ENCODE data around the gene PRR20G. TPM values are rescaled to one million over a fixed set of nuclear protein-coding genes. Genes with fewer than 3 reads are reported as not detected.
A peak's percentile ranks its signal among the peaks of the same experiment; 100 is the strongest.
"Not testable (repeated sequence)": the region's sequence is repeated elsewhere in the genome, so short reads cannot be mapped to it uniquely, and the experiment has no call there.

Gene PRR20G
- polyA plus RNA-seq (2014; cell fraction: cytosol; rRNA removed) = not detected in 2 replicates
- not detected in 2 replicates for polyA plus RNA-seq (2014; cell fraction: nucleus; rRNA removed)

GRCh38 chr3:127287840-127288239 is at the start of gene PRR20G:
TSS of gene PRR20G (minus strand) at chr3:127288046. CDS start at chr3:127287365, 681 bp downstream.
- DNase-seq (ENCODE audit: low spot score) = no peak

DNA sequence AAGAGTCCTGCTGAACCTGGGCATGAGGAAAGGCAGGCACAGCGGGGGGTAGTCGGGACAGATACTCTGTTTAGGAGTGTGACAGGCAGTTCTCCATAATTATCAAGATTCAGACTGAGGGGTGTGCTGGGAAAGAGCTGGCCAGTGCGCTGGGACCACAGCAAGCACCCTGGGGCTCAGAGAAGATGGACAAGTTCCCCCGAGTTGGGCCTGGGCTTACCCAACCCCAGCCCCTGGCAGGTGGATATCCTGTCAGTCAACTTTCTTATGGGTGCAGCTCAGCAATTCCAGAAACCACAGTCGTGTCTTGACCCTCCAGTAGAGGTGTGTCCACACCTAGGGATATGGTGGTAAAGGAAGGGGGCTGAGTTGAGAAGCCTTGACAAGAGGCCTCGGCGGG is 49.2 kb upstream of the PRR20G start:
- no peak for DNase-seq (ENCODE audit: low spot score)

- no peak for DNase-seq (ENCODE audit: low spot score)
Measured at GRCh38 chr3:127336101-127336500, 48.3 kb upstream of the PRR20G start.

- DNase-seq (ENCODE audit: low spot score) = no peak
Measured at GRCh38 chr3:127330385-127330784, 42.5 kb upstream of the PRR20G start.

GRCh38 chr3:127329631-127330285 is 41.9 kb upstream of the PRR20G start:
- DNase-seq (ENCODE audit: low spot score) = no peak

DNA sequence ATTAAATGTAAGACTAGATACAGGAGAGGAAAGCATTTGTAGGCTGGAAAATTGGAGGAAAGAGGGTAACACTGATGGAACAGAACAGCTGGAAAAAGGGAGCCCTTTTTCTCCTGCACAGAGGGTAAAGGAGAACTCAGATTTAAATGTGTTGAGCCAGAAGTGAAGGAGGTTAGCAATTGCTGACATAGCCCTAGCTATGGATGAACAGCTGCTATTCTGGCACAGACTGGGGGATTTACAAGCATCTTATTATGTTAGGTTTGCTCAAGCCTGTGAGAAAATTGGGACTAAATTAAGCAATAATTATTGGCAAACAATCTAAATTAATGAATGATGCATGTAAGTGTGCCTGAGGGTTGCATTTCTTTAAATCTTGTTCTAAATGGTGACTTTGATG is 40.6 kb upstream of the PRR20G start:
- DNase-seq (ENCODE audit: low spot score) = no peak

GRCh38 chr3:127326341-127326740 is 38.5 kb upstream of the PRR20G start:
- DNase-seq (ENCODE audit: low spot score) = no peak

GRCh38 chr3:127325629-127325961 is 37.7 kb upstream of the PRR20G start:
- DNase-seq (ENCODE audit: low spot score) = no peak

GRCh38 chr3:127324913-127325628 is 37.2 kb upstream of the PRR20G start:
- no peak for DNase-seq (ENCODE audit: low spot score)

DNA sequence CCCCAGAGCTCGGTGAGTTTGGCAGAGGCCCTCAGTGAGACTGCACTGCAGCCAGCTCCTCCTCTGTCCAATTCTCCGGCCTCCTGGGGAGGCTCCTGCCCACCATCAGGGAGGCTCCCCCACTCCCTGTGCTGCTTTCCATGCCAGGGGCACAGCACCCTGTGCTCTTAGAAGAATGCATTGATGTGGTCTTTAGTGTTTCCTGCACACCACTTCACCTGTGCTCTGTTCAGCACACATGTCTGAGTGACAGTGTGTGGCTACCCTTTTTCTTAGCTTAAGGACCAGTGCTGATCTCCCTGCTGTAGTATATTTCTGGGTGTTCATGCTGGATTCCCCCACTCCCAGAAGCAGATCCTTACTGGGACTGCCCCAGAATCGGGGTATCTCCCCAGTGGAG is 36.2 kb upstream of the PRR20G start:
- DNase-seq (ENCODE audit: low spot score) = no peak

GRCh38 chr3:127323581-127323980 is 35.7 kb upstream of the PRR20G start:
- peak; percentile 23 for DNase-seq (ENCODE audit: low spot score)

DNA sequence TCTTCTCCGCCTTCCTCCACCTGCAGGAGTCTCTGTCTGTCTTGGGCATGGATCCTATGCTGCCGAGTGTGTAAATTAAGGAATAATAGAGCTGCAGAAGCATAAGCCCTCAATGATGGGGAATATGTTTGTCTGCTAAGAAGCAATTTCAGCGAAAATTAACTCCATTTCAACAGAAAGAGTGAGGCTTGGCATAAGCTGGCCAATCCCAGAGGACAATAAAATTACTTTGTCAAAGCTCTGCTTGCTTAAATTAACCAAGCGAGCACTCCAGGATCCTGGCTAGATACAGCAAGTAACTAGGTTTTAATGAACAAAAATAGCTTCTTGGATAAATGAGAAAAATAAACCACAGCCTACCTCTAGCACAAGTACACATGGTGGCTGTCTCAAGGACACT is 33.5 kb upstream of the PRR20G start:
- DNase-seq (ENCODE audit: low spot score) = no peak

DNA sequence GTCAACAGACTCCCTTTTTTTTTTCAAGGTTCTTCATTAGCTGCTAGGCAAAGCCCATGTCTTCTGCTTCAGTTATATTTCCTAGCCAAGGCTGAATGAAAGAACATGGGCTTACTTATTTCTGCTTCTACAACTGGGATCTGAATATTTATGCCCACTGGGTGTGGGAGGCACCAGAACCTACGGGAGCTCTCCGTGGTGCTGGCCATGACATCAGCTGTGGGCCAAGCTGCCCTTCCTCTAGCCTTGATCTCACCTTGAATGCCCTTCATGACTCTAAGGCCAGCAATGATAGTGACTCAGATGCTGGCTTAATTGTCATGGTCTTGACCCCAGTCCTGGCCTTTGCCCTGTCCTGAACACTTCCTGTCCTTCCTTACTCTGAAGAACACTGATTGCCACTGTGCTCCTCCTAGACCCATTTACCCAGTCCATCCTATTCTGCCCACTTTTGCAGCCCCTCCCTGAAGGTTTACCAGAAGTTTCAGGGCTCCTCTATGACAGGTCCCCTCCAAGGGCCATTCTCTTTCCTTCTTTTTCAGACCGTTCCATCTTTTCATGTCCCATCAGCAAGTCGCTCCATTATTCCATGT is 32.8 kb upstream of the PRR20G start:
- DNase-seq (ENCODE audit: low spot score) = no peak

- DNase-seq (ENCODE audit: low spot score) = no peak
Measured at GRCh38 chr3:127316685-127317084, 28.8 kb upstream of the PRR20G start.

DNA sequence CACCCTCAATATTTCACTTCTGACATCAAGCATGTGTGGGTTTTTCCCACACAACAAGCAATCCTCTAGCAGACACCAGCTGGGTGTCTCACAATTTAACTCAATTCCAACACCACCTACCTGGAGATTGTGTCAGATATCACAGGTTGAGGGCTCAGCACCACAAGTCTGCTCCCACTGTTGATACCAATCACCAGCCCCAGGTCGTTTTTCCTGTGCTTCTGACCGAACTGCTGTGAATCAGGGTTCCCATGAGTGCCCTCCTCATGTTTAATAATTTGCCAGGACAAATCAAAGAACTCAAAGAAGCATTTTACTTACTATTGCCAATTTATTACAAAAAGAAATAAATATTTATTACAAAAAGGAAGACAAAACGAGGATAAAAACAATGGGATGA is 25.0 kb upstream of the PRR20G start:
- no peak for DNase-seq (ENCODE audit: low spot score)

DNA sequence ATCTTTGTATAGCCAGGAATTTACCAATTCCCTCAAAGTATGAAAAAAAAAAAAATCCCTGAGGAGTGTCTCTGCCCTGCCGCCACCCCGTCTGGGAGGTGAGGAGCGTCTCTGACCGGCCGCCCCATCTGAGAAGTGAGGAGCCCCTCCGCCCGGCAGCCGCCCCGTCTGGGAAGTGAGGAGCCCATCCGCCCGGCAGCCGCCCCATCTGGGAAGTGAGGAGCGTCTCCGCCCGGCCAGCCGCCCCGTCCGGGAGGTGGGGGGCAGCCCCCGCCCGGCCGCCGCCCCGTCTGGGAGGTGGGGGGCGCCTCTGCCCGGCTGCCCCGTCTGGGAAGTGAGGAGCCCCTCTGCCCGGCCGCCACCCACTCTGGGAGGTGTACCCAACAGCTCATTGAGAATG is 21.0 kb upstream of the PRR20G start:
- DNase-seq (ENCODE audit: low spot score) = not testable (repeated sequence)

- no peak for DNase-seq (ENCODE audit: low spot score)
Measured at GRCh38 chr3:127307916-127308315, 20.1 kb upstream of the PRR20G start.

- no peak for DNase-seq (ENCODE audit: low spot score)
Measured at GRCh38 chr3:127307112-127307835, 19.4 kb upstream of the PRR20G start.

DNA sequence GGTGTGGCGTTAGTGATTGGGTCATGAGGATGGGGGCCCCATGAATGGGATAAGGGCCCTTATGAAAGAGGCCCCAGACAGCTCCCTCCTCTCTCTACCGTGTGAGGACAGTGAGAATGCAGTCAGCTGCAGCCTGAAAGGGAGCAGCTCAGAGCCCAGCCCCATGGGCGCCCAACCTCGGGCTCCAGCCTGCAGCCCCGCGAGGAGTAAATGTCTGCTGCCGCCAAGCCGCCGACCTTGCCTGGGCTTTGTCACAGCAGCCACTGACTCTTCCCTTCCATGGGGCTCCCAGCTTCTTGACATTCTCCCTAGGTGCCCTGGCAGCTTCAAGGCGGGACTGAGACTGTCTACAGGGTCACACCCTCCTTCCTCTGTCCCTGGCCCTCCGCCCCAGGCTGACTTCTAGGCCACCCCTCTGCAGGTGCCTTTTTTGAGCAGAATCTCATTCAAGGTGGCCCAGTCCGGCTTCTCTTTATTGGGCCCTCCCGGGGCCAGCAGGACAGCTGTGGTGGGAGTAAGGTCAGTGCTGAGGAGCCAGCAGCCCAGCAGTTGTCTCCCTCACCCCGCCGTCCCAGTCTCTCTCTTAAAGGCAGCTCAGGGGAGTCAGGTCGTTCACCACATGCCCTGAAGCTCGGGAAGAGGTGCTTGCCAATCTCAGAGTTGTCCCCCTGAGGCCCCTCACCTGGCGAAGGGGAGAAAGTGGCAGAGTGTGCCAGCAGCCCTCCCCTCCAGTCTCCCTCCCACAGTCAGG is 18.7 kb upstream of the PRR20G start:
- DNase-seq (ENCODE audit: low spot score) = no peak

DNA sequence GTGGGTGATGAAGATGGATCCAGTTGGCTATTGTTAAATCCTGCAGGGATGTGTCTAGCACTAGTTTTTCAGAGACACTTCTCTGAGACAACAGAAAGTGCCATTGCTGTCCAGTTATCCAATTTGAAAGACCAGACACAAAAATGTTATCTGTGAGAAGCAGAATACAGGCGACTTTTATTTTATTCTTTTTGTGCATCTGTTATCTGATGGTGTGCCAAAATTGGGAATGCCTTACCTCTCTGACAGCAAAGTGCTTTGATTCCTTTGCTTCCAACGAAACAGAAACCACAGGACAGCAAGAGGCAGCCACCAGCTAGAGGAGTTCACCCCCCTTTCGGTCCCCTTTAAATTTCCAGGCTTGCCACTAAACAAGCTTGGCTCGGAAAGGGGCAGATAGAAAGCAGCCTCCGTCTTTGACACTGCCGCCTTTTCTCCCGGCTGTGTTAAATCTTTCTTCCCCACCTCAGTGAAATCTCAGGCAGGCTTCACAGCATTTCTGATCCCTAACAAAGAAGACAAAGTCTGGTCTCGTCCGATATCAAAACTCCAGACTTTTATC is 17.7 kb upstream of the PRR20G start:
- no peak for DNase-seq (ENCODE audit: low spot score)

GRCh38 chr3:127304121-127304744 is 16.4 kb upstream of the PRR20G start:
- no peak for DNase-seq (ENCODE audit: low spot score)

Measured in SK-N-DZ (cell line).